ENCODE measurements around the gene STK11. TPM values are rescaled to one million over a fixed set of nuclear protein-coding genes. Genes with fewer than 3 reads are reported as not detected.

STK11 gene
- total RNA-seq, 2 donors from 2014 or later: 60.2 to 70.0 TPM

DNA sequence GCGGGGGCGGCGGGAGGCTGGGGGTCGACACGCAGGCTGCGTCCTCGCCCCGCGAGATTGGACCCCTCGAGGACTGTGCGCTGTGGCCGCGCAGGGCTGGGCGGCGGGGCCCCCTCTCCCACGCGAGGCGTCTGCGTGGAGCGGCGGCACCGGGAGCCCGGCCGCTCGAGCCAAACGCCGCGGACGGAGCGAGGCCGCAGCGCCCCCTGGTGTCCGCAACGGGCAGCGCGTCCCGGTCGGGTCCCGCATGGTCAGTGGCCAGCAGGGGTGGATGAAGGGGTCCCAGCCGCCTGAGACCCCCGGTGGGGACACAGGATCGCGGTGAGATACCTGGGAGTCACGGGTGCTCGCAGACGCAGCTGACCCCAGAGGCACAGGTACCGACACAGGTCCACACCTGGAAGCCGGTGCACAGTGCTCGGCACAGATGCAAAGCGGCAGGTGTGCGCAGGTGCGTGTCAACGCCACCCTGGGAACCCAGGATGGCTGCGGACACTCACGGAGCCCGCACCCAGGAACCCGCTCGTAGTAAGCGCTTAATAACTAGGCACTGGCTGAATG lies 61.4 kb downstream of the STK11 start:
- TF ChIP-seq, protein P1, sequence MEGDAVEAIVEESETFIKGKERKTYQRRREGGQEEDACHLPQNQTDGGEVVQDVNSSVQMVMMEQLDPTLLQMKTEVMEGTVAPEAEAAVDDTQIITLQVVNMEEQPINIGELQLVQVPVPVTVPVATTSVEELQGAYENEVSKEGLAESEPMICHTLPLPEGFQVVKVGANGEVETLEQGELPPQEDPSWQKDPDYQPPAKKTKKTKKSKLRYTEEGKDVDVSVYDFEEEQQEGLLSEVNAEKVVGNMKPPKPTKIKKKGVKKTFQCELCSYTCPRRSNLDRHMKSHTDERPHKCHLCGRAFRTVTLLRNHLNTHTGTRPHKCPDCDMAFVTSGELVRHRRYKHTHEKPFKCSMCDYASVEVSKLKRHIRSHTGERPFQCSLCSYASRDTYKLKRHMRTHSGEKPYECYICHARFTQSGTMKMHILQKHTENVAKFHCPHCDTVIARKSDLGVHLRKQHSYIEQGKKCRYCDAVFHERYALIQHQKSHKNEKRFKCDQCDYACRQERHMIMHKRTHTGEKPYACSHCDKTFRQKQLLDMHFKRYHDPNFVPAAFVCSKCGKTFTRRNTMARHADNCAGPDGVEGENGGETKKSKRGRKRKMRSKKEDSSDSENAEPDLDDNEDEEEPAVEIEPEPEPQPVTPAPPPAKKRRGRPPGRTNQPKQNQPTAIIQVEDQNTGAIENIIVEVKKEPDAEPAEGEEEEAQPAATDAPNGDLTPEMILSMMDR (IDR thresholded peaks at IDR 0.05): peak; percentile 99
- Histone ChIP-seq H3K27me3 (replicated peaks; ENCODE audit: insufficient read depth) (no peaks in the 10 kb centered on the region), H3K4me1 (ENCODE audit: control insufficient read depth in 1 of 2, low read depth in 2 of 2) (peaks cover 53 to 77% of the 10 kb centered on the region in 2 donors), H3K4me3 (peak overlapping the region; percentile 70), H3K27ac (peak overlapping the region; percentile 87 to 95), H3K9me3 (no peaks in the 10 kb centered on the region), H3K36me3 (peaks cover 11% of the 10 kb centered on the region)
- DNase-seq (ENCODE audit: low spot score) (no peak), ATAC-seq (ENCODE audit: insufficient number of reproducible peaks, low FRiP score, low read depth) (no peak)

DNA sequence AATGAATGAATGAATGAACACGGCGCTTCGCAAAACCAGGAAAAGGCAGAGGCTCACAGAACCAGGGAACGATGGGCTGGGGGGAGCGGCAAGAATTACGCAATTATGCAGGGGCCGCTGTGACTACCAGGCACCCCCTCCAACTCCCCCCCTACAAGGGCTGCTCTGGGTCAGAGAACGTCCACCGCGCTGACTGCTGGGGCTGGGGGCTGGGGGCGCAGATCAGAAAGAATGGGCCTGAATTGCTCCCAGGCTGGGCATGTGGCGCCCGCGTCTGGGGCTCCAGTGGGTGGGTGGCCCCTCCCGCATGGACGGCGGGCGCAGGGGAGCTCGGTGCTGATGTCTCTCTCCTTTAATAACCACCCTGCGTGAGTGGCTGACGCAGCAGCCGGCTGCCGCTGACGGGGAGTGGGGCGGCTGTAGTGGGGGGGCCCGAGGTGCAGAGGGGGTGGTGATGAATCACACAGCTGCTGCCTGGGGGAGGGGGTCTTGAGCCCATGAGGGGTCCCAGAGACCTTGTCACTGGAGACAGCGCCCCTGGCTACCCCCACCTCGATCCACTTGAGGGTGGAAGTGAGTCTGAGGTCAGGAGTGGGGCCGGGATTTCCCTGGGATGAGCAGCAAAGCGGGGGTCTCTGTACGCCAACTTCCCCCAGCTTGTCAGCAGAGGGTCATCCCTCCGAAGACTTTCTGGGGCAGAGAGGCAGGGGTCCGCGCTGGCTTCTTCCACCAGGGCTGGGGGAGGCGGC lies 62.1 kb downstream of the STK11 start:
- H3K4me1 ChIP-seq (ENCODE audit: control insufficient read depth in 1 of 2, low read depth in 2 of 2): peaks cover 49 to 77% of the 10 kb centered on the region in 2 donors
- H3K27me3 ChIP-seq (replicated peaks; ENCODE audit: insufficient read depth): no peaks in the 10 kb centered on the region
- ATAC-seq (ENCODE audit: insufficient number of reproducible peaks, low FRiP score, low read depth): no peak
- TF ChIP-seq, protein P1 (IDR thresholded peaks at IDR 0.05): no peak
- peak overlapping the region; percentile 70 for H3K4me3 ChIP-seq
- no peak for DNase-seq (ENCODE audit: low spot score)
- no peak overlapping the region for H3K27ac ChIP-seq
- H3K9me3 ChIP-seq: no peaks in the 10 kb centered on the region
- H3K36me3 ChIP-seq: peaks cover 16% of the 10 kb centered on the region

DNA sequence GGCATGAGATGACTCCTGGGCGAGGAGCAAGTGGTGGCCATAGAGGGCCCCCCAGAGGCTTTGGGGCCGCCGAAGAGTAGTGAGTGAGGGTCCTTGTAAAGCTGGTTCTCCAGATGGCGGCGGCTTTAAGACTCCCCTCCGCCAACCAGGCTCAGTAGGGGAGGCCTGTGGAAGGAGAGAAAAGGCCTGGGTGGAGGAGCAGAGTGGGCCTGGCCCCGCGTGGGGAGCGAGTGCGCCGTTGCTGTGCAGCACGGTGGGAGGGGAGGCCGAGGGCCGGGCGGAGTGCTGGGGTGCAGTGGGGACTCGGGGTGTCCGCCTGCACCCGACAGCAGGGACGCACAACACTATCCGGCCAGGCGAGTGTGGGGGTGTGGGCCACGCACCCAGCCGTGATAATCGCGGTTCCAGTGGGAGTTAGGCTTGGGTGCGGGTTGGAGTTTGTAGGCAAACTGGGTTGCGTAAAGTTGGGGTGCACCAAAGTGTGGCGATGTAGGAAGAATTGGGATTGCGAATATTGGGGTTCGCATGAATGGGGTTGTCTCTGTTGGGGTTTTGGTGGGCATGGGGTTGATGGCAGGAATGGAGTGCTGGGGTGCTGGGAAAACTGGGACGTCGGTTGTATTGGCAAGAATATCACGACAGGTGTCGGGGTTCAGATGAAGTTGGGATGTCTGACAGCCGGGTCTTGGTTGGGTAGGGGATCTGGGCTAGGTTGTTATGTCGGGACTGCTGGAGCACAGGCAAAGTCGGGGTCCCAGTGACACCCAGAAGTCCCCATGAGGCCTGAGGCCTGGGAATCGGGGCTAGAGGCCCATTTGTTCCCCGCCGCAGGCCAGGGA lies 62.9 kb downstream of the STK11 start:
- Histone ChIP-seq H3K27me3 (replicated peaks; ENCODE audit: insufficient read depth) (no peaks in the 10 kb centered on the region), H3K4me3 (peak overlapping the region; percentile 84), H3K27ac (peak overlapping the region; percentile 52 to 97), H3K9me3 (no peaks in the 10 kb centered on the region), H3K36me3 (peaks cover 23% of the 10 kb centered on the region), H3K4me1 (ENCODE audit: control insufficient read depth in 1 of 2, low read depth in 2 of 2) (peaks cover 52 to 79% of the 10 kb centered on the region in 2 donors)
- no peak for DNase-seq (ENCODE audit: low spot score)
- ATAC-seq (ENCODE audit: insufficient number of reproducible peaks, low FRiP score, low read depth): no peak
- TF ChIP-seq, protein P1 (IDR thresholded peaks at IDR 0.05): no peak

DNA sequence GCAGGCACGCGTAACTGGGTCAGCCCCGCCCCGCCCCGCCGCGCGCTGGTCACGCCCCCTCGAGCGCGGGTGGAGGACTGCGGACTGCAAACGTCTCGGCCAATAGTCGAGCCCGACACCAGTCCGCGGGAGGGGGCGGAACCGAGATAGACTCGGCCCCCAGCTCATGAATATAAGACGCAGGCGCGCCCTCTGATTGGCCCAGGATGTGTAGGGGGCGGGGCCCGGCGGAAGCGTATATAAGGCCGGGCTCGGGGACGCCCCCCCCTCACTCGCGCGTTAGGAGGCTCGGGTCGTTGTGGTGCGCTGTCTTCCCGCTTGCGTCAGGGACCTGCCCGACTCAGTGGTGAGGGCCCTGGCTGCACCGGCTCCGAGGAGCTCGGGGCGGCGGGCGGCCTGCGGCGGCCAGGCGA lies 63.5 kb downstream of the STK11 start, which contains the start of gene CIRBP:
TSS of gene CIRBP (plus strand) at position 268 of the 413 bp plus-strand sequence. CDS start 1,602 bp downstream, outside the sequence.
- ATAC-seq (ENCODE audit: insufficient number of reproducible peaks, low FRiP score, low read depth) (peak; percentile 40), DNase-seq (ENCODE audit: low spot score) (peak; percentile 100)
- Histone ChIP-seq H3K36me3 (peaks cover 29% of the 10 kb centered on the region), H3K4me3 (peak within 1 kb of the TSS; percentile 84), H3K9me3 (no peaks in the 10 kb centered on the region), H3K27me3 (replicated peaks; ENCODE audit: insufficient read depth) (no peaks in the 10 kb centered on the region), H3K27ac (peak within 1 kb of the TSS; percentile 97 to 99), H3K4me1 (ENCODE audit: control insufficient read depth in 1 of 2, low read depth in 2 of 2) (peaks cover 52 to 85% of the 10 kb centered on the region in 2 donors)
- TF ChIP-seq, protein P1 (IDR thresholded peaks at IDR 0.05): no peak
